Ishikawa (cell line): ENCODE data around the gene ADGRB2.

Experiments used
- CREB1 ChIP-seq: IDR thresholded peaks from 2 replicates; pipeline ENCODE4 v1.6.1; 2012; ENCODE audit warnings: low read depth
- EGR1 ChIP-seq: IDR thresholded peaks from 2 replicates; pipeline ENCODE4 v1.6.1; 2012
- EP300 ChIP-seq: IDR thresholded peaks from 2 replicates; pipeline ENCODE4 v1.6.1; 2012; ENCODE audit warnings: borderline replicate concordance
- MAX ChIP-seq: IDR thresholded peaks from 2 replicates; pipeline ENCODE4 v1.6.1; 2012
- NFIC ChIP-seq: IDR thresholded peaks from 2 replicates; pipeline ENCODE4 v1.6.1; 2012
- RAD21 ChIP-seq: IDR thresholded peaks from 2 replicates; pipeline ENCODE4 v1.6.1; 2012; ENCODE audit warnings: low read depth
- REST ChIP-seq: IDR thresholded peaks from 2 replicates; pipeline ENCODE4 v1.6.1; 2012; ENCODE audit warnings: low read depth, mild to moderate bottlenecking
- TEAD4 ChIP-seq: IDR thresholded peaks from 2 replicates; pipeline ENCODE4 v1.6.1; 2012
- USF1 ChIP-seq: IDR thresholded peaks from 2 replicates; pipeline ENCODE4 v1.6.1; 2012
- YY1 ChIP-seq: IDR thresholded peaks from 2 replicates; pipeline ENCODE4 v1.6.1; 2012; ENCODE audit warnings: low read depth
- ZBTB7A ChIP-seq: IDR thresholded peaks from 2 replicates; pipeline ENCODE4 v1.6.1; 2012; ENCODE audit warnings: low read depth

GRCh38 chr1:31696242-31696641 lies 67.9 kb downstream of the ADGRB2 start:
- TF ChIP-seq EGR1: no peak
- TF ChIP-seq EP300: no peak
- no peak for TF ChIP-seq MAX
- no peak for TF ChIP-seq RAD21
- TF ChIP-seq NFIC: no peak
- no peak for TF ChIP-seq CREB1
- TF ChIP-seq USF1: no peak
- TF ChIP-seq TEAD4: no peak
- TF ChIP-seq YY1: no peak
- no peak for TF ChIP-seq REST
- no peak for TF ChIP-seq ZBTB7A
